Measurements from ENCODE around the gene TRABD. TPM values are rescaled to one million over a fixed set of nuclear protein-coding genes. Genes with fewer than 3 reads are reported as not detected.

Gene TRABD
- polyA plus RNA-seq, 1 donor, result 41.3 TPM

DNA sequence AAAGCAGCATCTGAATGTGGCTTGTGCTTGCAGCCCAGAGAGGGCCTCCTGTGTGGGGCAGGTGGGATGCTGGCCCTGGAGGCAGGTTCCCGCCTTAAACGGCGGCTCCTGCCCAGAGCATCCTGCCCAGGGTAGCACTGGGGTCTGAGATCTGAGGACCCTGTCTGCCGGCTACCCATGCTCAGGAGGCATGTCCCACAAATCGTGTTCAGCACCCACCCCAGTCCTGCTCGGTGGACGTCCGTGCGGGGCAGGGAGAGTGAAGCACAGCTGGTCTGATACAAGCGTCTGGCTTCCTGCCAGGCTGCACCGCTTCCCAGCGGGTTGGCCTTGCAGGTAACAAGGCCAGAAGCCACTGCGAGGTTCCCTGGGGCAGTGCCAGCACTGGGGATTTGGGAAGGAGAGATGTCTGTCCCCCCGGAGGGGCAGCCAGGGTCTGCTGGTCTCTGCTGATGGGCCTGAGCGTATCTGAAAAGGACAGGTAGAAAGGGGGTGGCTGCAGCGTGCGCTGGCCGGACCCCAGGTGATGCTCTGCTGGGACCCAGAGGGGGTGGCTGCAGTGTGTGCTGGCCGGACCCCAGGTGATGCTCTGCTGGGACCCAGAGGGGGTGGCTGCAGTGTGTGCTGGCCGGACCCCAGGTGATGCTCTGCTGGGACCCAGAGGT, 3.6 kb downstream of the TRABD start:
- DNase-seq, result no peak
- H3K27ac ChIP-seq (ENCODE audit: low read length), result peak overlapping the region; percentile 88
- H3K4me1 ChIP-seq (ENCODE audit: control insufficient read depth, insufficient read depth, low read length), result peaks cover 44% of the 10 kb centered on the region
- H3K36me3 ChIP-seq (ENCODE audit: control insufficient read depth, insufficient read depth, low read length), result peaks cover 15% of the 10 kb centered on the region
- no CpG with 5 or more reads among the region's 20 CpGs for WGBS (ENCODE audit: insufficient coverage, low lambda C conversion rate)
- peaks cover 2% of the 10 kb centered on the region for H3K9me3 ChIP-seq (ENCODE audit: control insufficient read depth, low read depth, low read length)
- no peaks in the 10 kb centered on the region for H3K27me3 ChIP-seq (ENCODE audit: control insufficient read depth, insufficient read depth, low read length)
- H3K4me3 ChIP-seq (ENCODE audit: low read length), result no peak overlapping the region

DNA sequence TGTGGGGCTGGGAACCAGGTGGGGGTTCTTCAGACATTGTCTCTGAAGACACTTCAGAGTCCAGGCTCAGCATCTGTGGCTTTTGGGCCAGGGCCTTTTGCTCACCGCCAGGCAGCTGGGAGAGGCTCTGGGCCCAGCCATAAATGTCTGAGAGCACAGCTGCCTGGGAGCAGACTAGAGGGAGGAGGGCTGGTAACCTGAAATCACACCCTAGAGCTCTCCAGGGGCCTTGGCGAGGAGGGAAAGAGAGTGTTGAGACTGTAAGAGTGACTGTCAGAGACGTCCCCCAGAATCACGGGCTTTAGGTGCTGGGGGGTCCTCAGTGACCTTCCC, 4.1 kb downstream of the TRABD start:
- Histone ChIP-seq H3K4me3 (ENCODE audit: low read length) (peak overlapping the region; percentile 64), H3K27ac (ENCODE audit: low read length) (peak overlapping the region; percentile 88), H3K27me3 (ENCODE audit: control insufficient read depth, insufficient read depth, low read length) (no peaks in the 10 kb centered on the region), H3K9me3 (ENCODE audit: control insufficient read depth, low read depth, low read length) (peaks cover 2% of the 10 kb centered on the region), H3K4me1 (ENCODE audit: control insufficient read depth, insufficient read depth, low read length) (peaks cover 44% of the 10 kb centered on the region), H3K36me3 (ENCODE audit: control insufficient read depth, insufficient read depth, low read length) (peaks cover 20% of the 10 kb centered on the region)
- no peak for DNase-seq
- no CpG with 5 or more reads among the region's 4 CpGs for WGBS (ENCODE audit: insufficient coverage, low lambda C conversion rate)

DNA sequence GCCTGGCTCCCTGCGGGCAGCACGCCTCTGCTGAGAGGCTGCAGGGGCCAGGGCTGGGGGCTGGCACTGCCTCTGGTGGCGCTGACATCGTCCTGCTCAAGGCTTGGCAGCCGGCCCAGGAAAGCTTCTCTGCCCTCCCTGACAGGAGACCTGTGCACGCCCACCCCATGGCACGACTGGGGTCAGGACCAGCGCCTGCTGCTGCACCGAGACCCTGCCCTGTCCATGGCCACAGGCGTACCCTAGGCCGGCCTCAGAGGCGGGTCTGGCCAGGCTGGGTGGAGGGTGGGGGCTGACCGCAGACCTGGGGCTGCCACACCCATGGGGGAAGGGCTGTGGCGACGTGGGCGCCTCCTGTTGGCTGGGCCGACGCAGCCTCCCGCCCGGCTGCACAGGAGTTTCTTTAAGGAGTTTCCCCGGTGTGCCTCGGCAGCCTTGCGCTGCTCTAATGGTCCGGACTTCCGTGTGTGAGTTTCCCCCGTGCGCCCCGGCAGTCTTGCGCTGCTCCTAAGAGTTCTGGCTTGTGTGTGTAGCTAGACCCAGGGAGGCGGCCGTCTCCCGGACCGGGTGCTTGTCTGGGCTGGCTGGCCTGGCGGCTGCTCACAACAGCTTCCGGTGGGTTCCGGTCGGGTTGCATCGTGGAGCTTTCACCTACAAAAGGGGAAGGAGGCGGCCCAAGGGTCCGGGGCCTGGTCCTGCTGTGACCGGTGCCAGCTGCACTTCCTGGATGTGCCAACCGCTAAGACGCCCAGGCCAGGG, 4.6 kb downstream of the TRABD start:
- Histone ChIP-seq H3K9me3 (ENCODE audit: control insufficient read depth, low read depth, low read length) (peaks cover 2% of the 10 kb centered on the region), H3K4me3 (ENCODE audit: low read length) (peak overlapping the region; percentile 64), H3K27ac (ENCODE audit: low read length) (peak overlapping the region; percentile 88), H3K36me3 (ENCODE audit: control insufficient read depth, insufficient read depth, low read length) (peaks cover 23% of the 10 kb centered on the region), H3K27me3 (ENCODE audit: control insufficient read depth, insufficient read depth, low read length) (no peaks in the 10 kb centered on the region), H3K4me1 (ENCODE audit: control insufficient read depth, insufficient read depth, low read length) (peaks cover 40% of the 10 kb centered on the region)
- no CpG with 5 or more reads among the region's 43 CpGs for WGBS (ENCODE audit: insufficient coverage, low lambda C conversion rate)
- DNase-seq, result peak; percentile 82 to 92

DNA sequence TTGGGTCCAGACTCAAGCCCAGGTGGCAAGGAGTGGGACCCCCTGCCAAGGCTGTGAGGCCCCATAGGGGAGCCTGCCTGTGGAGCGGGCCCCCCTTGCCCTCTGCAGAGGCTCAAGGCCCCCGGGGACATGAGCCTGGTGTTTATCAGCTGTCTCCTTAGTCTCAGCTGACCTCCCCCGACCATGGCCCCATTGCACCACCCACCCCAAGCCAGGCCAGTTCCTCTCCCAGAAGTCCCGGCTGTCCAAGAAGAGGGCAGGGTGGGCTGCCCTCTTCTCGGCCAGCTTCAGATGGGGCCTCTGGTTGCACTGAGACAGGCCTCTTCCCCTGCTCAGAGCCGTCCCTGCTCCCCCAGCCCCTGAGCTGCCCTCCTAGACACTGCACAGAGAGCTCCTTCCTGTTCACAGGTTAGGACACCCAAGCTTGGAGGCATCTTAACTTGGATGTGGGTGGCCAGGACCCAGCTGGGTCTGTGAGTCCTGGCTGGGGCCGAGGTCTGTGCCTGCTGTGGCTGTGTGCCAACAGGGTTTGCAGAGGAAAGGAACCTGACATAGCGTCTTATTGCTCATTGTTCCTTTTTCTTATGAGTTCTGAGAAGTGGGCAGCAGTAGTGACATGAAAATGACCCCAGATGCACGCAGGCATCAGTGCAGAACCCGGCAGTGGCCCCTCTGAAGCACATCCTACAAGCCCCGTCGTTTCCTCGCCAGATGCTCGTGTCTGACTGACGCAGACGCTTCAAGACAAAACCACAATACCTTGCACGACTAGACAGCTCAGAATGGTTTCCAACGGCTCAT, 5.4 kb downstream of the TRABD start:
- Histone ChIP-seq H3K4me3 (ENCODE audit: low read length) (peak overlapping the region; percentile 64), H3K27ac (ENCODE audit: low read length) (peak overlapping the region; percentile 88), H3K27me3 (ENCODE audit: control insufficient read depth, insufficient read depth, low read length) (no peaks in the 10 kb centered on the region), H3K4me1 (ENCODE audit: control insufficient read depth, insufficient read depth, low read length) (peaks cover 39% of the 10 kb centered on the region), H3K9me3 (ENCODE audit: control insufficient read depth, low read depth, low read length) (peaks cover 2% of the 10 kb centered on the region), H3K36me3 (ENCODE audit: control insufficient read depth, insufficient read depth, low read length) (peaks cover 27% of the 10 kb centered on the region)
- WGBS (ENCODE audit: insufficient coverage, low lambda C conversion rate), result 60% methylated on average over 1 of the region's 18 CpGs
- peak in 1 of 2 donors; percentile 57 for DNase-seq

DNA sequence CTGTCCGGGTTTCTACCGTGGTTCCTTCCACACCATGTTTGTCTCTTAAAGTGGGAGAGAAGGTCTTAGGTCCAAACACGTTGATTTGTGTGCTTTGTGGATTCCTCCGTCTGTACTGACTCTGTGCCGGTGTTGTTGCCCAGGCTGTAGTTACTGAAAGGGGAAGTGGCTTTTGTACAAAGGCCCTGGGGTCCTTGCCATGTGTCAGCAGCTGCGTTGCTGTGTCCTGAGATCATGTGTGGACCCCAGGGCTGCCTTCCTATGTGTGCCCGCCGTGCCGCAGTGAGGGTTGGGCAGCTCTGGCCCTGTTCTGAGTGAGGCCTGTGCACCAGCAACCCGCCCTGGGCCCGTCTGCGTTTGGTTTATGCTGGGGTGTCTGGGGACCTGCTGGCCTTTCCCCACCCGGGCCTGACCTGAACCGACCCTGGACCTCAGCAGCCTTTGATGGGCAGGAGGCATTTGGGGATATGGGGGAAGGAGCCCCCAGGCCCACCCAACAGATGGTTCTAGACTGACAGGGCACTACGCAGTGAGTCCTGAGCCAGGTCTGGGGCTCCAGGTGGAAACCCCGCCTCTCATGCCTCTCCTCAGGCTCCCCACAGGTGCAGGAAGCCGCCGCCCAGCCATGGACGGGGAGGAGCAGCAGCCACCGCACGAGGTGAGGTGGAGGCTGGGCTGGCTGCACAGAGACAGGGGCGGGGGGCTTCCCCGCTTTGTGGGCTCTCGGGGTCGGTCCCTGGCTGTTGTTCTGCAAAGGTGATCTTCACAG, 6.9 kb downstream of the TRABD start:
- DNase-seq, result no peak
- peaks cover 2% of the 10 kb centered on the region for H3K9me3 ChIP-seq (ENCODE audit: control insufficient read depth, low read depth, low read length)
- peaks cover 38% of the 10 kb centered on the region for H3K36me3 ChIP-seq (ENCODE audit: control insufficient read depth, insufficient read depth, low read length)
- no peaks in the 10 kb centered on the region for H3K27me3 ChIP-seq (ENCODE audit: control insufficient read depth, insufficient read depth, low read length)
- whole genome bisulfite sequencing (ENCODE audit: insufficient coverage, low lambda C conversion rate), result no CpG with 5 or more reads among the region's 25 CpGs
- H3K27ac ChIP-seq (ENCODE audit: low read length), result no peak overlapping the region
- peaks cover 31% of the 10 kb centered on the region for H3K4me1 ChIP-seq (ENCODE audit: control insufficient read depth, insufficient read depth, low read length)
- no peak overlapping the region for H3K4me3 ChIP-seq (ENCODE audit: low read length)

DNA sequence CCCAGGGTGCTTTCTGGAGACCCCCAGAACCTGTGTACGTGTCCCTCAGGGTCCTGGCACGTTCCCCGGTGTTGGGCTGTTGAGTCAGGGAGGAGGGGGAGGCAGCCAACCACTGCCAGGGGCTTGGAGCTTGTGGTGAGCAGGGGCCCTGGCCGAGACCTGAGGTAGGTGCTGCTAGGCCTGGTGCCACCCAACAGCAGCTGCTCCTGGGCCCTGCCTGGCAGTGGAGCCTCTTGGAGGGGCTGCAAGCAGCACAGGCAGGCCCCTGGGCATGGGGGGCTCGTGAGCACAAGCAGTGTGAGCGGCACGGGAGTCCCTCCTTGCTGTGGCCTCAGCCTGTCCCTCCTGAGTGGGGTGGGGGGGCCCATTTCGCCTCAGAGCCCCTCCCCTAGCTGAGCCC, 7.9 kb downstream of the TRABD start:
- Histone ChIP-seq H3K9me3 (ENCODE audit: control insufficient read depth, low read depth, low read length) (peaks cover 2% of the 10 kb centered on the region), H3K4me1 (ENCODE audit: control insufficient read depth, insufficient read depth, low read length) (peaks cover 29% of the 10 kb centered on the region), H3K27ac (ENCODE audit: low read length) (no peak overlapping the region), H3K4me3 (ENCODE audit: low read length) (no peak overlapping the region), H3K36me3 (ENCODE audit: control insufficient read depth, insufficient read depth, low read length) (peaks cover 43% of the 10 kb centered on the region), H3K27me3 (ENCODE audit: control insufficient read depth, insufficient read depth, low read length) (no peaks in the 10 kb centered on the region)
- DNase-seq, result no peak
- no CpG with 5 or more reads among the region's 8 CpGs for WGBS (ENCODE audit: insufficient coverage, low lambda C conversion rate)

DNA sequence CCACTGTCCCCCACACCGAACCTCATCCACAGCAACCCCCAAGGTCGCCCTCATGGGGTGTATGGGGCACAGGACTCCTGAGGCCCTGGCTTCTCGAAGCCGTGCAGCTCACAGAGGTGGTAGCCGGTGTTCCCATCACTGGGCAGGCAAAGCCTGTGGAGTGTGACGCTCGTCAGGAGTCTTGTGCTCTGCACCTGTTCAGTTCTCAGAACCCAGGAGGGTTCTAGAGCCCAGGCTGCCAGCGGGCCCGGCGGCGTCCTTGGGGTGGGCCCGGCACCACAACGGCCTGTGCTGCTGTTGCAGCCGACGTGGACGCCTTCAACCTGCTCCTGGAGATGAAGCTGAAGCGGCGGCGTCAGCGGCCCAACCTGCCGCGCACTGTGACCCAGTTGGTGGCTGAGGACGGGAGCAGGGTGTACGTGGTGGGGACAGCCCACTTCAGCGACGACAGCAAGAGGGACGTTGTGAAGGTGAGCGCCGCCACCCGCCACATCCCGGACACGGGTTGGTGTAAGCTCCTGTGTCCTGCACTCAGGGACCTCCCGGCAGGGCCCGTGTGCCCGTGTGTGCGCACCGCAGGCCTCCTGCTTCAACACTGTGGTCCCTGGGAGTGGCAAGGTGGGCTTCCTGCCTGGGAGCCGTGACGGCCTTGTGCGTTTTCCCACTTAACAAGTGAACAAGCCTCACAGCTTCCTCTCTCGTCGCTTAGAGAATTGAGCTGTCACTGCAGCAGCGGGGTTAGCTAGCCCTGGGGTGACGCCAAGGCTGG, 8.5 kb downstream of the TRABD start:
- no peak overlapping the region for H3K4me3 ChIP-seq (ENCODE audit: low read length)
- DNase-seq, result no peak
- WGBS (ENCODE audit: insufficient coverage, low lambda C conversion rate), result no CpG with 5 or more reads among the region's 44 CpGs
- H3K4me1 ChIP-seq (ENCODE audit: control insufficient read depth, insufficient read depth, low read length), result peaks cover 26% of the 10 kb centered on the region
- peaks cover 2% of the 10 kb centered on the region for H3K9me3 ChIP-seq (ENCODE audit: control insufficient read depth, low read depth, low read length)
- H3K36me3 ChIP-seq (ENCODE audit: control insufficient read depth, insufficient read depth, low read length), result peaks cover 43% of the 10 kb centered on the region
- H3K27ac ChIP-seq (ENCODE audit: low read length), result no peak overlapping the region
- no peaks in the 10 kb centered on the region for H3K27me3 ChIP-seq (ENCODE audit: control insufficient read depth, insufficient read depth, low read length)

DNA sequence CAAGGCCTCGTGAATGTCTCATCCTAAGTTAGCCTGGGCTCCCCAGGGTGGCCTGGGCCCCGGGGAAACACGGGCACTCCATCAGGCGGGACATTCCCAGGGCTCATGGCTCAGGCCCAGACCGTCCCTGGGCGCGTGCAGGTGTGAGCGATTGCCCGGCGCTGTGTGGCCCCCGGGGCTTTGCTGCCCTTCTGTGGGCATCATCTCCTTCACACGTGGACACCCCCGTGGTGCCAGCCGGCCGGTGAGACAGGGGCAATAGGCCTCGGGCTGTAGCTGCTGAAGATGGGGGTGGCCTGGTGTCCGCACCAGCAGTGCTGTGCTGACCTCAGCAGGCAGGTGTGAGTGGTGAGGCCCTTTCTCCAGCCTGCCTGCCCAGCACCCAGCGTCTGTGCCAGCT, 10.5 kb downstream of the TRABD start:
- Histone ChIP-seq H3K4me3 (ENCODE audit: low read length) (no peak overlapping the region), H3K27ac (ENCODE audit: low read length) (no peak overlapping the region), H3K9me3 (ENCODE audit: control insufficient read depth, low read depth, low read length) (no peaks in the 10 kb centered on the region), H3K4me1 (ENCODE audit: control insufficient read depth, insufficient read depth, low read length) (peaks cover 11% of the 10 kb centered on the region), H3K36me3 (ENCODE audit: control insufficient read depth, insufficient read depth, low read length) (peaks cover 46% of the 10 kb centered on the region), H3K27me3 (ENCODE audit: control insufficient read depth, insufficient read depth, low read length) (no peaks in the 10 kb centered on the region)
- no CpG with 5 or more reads among the region's 18 CpGs for WGBS (ENCODE audit: insufficient coverage, low lambda C conversion rate)
- no peak for DNase-seq

DNA sequence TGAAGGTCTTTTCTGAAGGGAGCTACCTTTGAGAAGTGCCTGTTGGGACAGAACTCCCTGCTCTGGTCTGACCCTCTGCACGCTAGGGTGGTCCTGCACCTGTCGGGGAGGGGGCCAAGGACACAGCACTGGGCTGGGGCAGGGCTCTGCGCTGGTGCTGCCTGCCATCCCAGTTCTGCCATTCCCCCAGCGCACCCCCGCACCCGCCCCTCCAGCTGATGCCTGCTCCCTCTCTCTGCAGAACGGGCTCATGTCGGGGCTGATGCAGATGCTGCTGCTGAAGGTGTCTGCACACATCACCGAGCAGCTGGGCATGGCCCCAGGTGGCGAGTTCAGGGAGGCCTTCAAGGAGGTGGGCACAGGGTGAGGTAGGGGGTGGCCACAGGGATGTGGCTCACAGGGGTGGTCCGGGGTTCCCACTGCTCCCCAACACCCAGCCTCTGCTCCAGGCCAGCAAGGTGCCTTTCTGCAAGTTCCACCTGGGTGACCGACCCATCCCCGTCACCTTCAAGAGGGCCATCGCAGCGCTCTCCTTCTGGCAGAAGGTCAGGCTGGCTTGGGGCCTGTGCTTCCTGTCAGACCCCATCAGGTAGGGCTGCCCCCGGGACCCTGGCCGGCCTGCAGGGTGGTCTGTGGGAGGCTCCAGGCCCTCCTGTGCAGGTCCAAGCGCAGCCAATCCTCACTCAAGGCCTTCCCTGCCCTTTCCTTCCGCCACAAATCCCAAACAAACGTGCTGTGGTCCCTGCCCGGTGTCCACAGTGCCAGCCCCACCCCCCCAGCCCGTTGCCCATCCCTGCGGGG, 11.5 kb downstream of the TRABD start:
- Histone ChIP-seq H3K4me1 (ENCODE audit: control insufficient read depth, insufficient read depth, low read length) (peaks cover 14% of the 10 kb centered on the region), H3K27me3 (ENCODE audit: control insufficient read depth, insufficient read depth, low read length) (no peaks in the 10 kb centered on the region), H3K4me3 (ENCODE audit: low read length) (no peak overlapping the region), H3K27ac (ENCODE audit: low read length) (no peak overlapping the region), H3K36me3 (ENCODE audit: control insufficient read depth, insufficient read depth, low read length) (peaks cover 46% of the 10 kb centered on the region), H3K9me3 (ENCODE audit: control insufficient read depth, low read depth, low read length) (no peaks in the 10 kb centered on the region)
- no peak for DNase-seq
- WGBS (ENCODE audit: insufficient coverage, low lambda C conversion rate), result no CpG with 5 or more reads among the region's 23 CpGs
